GM18868 (cell line): ENCODE data around the gene GPR84.
A peak's percentile ranks its signal among the peaks of the same experiment; 100 is the strongest.
"Not testable (repeated sequence)": the region's sequence is repeated elsewhere in the genome, so short reads cannot be mapped to it uniquely, and the experiment has no call there.

ENCODE experiments used
- ATAC-seq: cut with Tn5 transposase; IDR thresholded peaks from one replicate; pipeline ENCODE4 v1.9.1; 2021; ENCODE audit warnings: mild to moderate bottlenecking, moderate library complexity; ENCODE audit not compliant: unreplicated experiment

Gene GPR84

DNA sequence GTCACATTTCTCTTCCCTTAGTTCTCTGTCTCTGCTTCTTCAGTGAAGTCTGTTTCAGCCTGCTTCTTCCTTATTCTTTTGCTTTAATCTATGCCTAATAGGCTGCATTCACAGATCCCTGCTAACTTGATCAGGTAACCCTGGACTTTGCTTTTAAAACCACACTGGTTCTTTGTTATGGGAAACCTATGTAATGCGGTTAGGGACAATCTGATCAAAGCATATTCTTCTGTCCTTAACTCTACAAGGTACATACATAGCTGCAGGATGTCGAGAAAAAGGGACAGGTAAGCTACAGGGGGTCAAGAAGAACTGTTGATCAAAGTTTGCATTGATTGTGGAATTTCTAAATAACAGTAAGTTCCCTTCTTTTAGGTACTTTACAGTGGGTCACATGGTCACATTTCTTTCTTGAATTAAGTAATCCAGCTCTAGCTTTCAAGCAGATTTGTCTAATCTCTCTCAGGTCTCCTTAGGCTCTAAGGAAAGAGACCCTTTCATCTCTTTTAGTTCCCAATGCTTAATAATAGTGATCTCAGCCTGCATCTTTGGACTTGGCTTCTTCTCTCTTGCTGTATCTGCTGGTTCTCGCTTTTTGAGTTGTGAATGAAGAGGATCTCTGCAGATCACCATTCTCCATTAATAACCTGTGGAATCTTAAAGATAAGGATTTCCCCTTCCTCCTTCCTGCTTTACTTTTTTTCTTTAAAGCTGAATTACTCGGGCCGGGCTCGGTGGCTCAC, 35.5 kb downstream of the GPR84 start:
- no peak for ATAC-seq

DNA sequence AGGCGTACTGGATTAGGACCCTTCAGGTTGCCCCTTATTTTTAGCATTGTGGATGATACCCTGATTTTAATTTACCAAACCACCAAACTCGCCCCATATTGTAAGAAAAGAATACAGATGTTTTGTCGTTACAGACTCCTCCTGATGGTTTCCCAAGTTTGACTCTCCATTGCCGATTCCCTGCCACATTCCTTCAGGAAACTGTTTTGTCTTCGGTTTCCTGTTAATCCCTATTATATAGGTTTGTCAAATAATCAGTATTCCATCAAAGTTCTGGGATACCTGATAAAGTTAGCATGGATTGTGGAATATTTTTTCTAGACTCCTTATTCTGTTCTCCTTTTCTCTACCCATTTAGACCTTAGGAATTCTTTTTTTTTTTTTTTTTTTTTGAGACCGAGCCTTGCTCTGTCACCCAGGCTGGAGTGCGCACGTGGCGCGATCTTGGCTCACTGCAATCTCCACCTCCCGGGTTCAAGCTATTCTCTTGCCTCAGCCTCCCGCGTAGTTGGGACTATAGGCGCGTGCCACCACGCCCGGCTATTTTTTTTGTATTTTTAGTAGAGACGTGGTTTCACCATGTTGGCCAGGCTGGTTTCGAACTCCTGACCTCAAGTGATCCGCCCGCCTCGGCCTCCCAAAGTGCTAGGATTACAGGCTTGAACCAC, 38.7 kb downstream of the GPR84 start:
- not testable (repeated sequence) for ATAC-seq

DNA sequence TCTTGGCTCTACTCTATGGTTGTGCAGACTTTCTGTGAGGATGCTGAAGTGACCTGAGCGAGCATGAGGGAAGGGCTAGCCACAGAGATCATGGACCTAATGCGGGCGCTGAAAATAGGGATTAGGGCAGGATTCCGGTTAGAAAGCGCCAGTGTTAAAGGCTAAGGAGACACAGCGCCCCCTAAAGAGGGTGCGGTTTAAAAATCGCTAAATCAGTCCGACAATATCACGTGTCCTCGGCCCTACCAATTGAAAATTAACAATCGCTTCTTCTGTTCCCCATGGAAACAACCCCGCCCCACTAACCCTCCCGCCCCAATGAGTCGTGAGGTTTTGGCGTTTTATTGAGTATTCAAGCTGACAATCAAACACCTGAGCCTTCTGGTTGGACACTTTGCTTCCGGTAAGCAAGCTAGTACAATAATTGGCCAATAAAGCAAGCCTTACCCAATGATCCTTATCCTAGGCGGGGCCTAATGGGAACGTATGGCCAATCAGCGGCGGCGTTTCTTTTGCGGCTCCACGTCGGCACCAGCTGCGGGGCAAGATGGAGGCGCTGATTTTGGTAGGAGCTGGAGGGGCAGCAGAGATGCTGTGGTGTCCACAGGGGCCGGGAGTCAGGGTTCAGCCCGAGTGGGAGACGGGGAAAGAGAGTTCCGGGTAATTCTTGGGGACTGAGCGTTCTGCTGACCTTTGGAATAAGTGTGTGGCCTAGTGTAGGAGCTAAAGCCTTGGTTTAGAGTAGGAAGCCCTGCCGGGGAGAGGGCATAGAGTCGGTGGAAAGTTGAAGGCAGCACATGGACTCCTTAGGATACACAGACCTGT, 39.5 kb downstream of the GPR84 start, which contains the start of gene COPZ1:
Gene COPZ1 (plus strand): TSS at position 515 of the 825 bp plus-strand sequence. CDS start 33 bp downstream, at position 548.
- ATAC-seq: peak; percentile 99

DNA sequence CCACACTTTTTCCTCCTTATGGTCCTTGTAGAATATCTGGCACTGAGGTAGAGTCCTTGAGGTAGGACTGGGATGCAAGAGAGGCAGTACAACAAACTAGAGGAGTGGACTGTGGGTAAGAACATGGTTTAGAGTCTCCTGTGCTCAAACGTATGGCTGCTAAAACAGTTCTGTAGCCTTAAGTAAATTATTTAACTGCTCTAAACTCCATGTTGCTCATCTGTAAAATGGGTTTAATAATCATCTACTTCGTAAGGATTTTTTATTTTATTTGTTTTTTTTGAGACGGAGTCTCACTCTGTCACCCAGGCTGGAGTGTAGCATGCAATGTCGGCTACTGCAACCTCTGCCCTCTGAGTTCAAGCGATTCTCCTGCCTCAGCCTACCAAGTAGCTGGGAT, 42.9 kb downstream of the GPR84 start:
- ATAC-seq: no peak
